CD4-positive, alpha-beta T cell treated with Interleukin-12 subunit alpha and Interleukin-12 subunit beta, for 1 hour (primary cell): ENCODE results near the gene CCDC15.

Experiments
- DNase-seq: peaks from one replicate; pipeline ENCODE4 v3.0.0-alpha.2; 2020

CCDC15 gene

GRCh38 chr11:124953753-124954589 is at the start of gene CCDC15:
TSS of gene CCDC15 (plus strand) at chr11:124954202. CDS start at chr11:124954733, 531 bp downstream.
- peak; percentile 94 for DNase-seq

- DNase-seq = peak; percentile 16
These were observed 38.2 kb upstream of the CCDC15 start for GRCh38 chr11:124915541-124916369.

DNA sequence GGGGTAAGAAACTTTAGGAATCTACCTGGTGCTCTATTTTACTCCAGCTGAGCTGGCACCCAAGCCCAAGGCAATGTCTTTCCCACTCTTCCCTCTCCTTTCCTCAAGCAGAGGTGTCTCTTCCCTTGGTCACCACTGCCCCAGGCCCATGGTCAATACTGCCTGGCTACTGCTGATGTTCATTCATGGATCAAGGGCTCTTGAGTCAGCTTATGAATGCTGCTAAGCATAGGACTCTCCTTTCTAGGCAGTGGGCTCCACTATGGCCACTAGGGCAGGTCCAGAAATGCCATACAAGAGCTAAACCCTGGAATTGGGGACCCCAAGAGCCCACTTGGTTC is 37.7 kb upstream of the CCDC15 start:
- DNase-seq = no peak

GRCh38 chr11:124917115-124917637 is 36.8 kb upstream of the CCDC15 start:
- no peak for DNase-seq

- DNase-seq = no peak
These were observed 35.1 kb upstream of the CCDC15 start, which contains the start of gene HEPN1 for GRCh38 chr11:124918950-124919349. TSS of gene HEPN1 (plus strand) at chr11:124919250.

DNA sequence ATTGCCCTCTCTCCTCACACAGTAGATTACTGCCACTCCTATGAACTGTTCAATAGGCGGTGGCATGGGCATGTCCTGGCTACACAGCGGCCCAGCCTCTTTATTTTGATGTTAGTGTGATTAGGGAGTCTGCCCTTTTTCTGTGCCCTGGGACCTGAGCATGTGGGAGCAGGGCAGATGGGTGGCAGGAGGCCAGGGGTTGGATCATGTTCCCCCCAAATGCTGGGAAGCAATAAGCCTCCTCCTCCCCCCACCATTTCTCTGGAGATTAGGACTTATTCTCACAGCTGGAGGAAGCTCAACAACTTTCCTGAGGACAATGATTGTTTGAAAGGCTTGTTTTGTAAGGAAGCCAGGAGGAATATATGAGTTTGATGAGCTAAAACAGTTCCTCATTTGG is 34.1 kb upstream of the CCDC15 start:
- no peak for DNase-seq

DNA sequence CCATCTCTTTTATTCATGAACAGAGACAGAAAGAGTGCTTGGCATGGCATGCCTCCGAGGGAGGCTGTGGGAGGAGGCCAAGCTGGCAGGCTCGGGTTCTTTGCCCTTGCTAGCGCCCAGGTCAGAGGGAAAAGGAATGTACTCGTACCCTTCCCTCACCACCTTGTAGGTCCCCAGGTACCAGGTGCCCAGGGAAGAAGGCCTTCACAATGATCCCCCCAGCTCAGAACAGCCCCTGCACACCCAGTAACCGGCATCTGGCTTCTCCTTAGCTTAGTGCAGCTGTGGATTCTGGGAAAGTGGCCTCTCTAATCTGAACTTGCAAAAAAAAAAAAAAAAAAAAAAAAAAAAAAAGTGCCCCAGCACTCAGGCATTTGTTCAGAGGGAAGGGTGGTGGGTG is 33.6 kb upstream of the CCDC15 start:
- no peak for DNase-seq

DNA sequence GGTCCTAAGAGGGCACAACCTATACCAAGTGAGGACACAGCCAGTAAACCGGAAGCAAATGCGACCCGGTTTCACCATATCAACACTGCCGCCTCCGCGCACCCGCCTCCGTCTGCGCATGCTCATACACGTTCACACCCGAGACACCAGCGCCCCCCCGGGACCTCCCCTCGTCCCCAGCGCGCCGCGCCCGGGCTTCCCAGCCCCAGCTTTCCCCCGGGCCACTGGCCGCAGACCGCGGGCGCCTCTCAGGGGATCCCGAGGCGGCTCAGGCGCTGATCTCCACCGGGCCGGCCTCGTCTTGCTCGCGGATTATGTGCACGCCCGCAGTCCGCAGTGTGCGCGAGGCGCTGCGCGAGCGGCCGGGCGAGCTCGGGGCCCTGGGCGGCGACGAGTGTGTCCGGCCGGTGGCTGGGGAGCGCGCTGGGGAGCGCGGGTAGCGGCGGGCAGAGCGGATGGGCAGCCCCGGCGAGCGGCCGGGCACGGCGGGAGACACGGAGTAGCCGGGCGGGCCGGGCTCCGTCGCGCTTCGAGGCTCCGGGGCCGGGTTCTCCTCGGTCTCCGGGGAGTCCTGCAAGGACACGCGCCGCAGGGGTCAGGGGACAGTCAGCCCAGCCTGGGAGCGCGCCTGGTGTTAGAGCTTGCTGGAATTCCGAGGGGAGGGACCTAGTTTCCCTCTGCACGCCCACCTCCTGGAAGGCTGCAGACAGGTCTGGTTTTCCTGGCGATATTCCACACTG is 33.0 kb upstream of the CCDC15 start:
- DNase-seq = peak; percentile 84

- no peak for DNase-seq
These were observed 31.2 kb upstream of the CCDC15 start for GRCh38 chr11:124922831-124923230.

DNA sequence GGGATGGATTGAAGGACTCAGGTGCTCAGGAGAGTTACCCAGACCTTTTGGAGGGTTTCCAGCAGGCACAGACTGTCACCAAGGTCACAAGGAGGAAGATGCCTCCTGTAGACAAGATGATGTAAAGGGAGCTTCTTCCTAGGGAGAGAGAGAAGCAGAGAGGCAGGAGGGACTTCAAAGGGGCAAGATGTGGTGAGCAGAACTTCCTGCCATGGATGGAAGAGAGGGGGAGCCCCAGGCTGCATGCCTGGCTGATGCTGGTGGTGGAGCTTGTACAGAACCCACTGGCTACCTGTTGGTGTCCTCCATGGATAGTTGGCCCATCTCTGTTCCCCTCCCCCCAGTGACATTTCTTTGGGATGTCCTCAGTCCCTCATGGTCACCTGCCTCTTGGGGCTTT is 30.7 kb upstream of the CCDC15 start:
- no peak for DNase-seq

DNA sequence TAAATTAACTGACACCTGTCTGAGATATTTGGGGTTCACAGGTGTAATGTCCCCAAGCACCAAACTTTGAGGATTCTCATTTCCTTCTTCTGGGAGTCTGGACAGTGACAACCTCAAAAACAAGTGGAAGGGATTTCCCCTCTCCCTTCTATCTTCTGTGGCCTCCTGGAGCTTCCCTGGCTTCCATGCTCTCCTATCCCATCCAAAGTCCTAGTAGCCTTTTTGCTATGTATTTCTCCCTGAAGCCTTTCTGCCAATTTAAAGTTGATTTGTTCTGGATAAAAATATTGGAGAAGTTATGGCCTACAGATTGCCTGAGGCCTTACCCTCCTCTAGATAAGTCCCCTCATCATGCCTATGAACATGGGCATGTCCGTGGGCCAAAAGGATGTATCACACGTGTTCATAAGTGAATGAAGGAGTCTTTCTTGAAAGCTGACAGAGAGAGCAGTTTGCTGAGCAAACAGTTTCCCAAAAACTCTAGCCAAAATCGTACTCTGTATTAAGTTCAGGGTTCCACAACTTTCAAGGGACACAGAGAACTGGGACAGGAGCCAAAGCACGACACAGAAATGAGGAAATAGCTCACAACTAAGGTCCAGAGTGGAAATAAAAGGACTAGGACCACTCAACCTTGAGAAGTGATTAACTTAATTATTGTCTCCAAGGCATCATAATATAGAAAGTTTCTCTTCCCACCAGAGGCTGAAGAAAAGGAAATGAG is 24.9 kb upstream of the CCDC15 start:
- no peak for DNase-seq

DNA sequence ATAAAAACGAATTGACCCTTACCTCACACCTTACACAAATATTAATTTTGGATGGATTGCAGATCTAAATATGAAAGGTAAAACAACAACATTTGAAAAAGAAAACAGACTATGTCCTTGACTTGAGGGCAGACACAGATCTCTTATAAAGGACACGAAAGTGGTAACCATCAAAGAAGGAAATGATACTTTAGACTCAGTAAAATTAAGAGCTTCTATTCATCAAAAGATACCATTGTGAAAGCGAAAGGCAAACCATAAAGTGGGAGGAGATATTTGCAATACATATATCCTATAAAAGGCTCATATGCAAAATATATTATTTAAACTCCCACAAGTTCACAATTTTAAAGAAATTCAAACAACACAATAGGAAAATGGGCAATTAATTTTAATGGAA is 23.2 kb upstream of the CCDC15 start:
- no peak for DNase-seq

- DNase-seq = no peak
These were observed 19.0 kb upstream of the CCDC15 start for GRCh38 chr11:124934862-124935547.

- no peak for DNase-seq
These were observed 18.2 kb upstream of the CCDC15 start, which contains the start of gene HEPACAM for GRCh38 chr11:124935548-124936514. TSS of gene HEPACAM (minus strand) at chr11:124936047. CDS start at chr11:124936006, 41 bp downstream.

GRCh38 chr11:124937336-124937935 is 16.6 kb upstream of the CCDC15 start:
- no peak for DNase-seq

DNA sequence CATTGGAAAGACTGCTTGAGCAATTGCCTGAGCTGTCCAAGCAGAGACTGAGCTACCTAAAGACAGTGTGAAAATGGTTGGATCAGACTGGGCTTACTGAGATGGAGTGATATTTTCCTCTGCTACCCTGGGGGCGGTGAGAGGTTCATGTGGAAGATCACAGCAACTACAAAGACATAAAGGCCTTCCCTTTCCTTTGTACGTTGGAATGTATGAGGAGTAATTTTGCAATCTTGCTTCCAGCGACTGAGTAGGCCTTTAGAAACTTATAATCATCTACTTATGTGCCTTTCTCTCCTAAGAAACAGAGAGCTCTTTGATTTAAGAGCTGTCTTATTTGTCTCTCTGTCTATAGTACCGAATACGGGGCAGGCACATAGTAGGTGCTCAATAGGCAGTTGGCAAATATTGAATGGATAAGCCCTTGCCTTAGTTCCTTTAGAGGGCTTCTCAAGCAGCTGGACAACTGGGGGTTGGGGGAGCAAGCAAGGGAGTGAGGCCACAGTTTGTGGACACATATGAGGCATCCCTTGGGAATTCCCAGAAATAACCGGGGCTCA is 15.7 kb upstream of the CCDC15 start:
- DNase-seq = no peak

DNA sequence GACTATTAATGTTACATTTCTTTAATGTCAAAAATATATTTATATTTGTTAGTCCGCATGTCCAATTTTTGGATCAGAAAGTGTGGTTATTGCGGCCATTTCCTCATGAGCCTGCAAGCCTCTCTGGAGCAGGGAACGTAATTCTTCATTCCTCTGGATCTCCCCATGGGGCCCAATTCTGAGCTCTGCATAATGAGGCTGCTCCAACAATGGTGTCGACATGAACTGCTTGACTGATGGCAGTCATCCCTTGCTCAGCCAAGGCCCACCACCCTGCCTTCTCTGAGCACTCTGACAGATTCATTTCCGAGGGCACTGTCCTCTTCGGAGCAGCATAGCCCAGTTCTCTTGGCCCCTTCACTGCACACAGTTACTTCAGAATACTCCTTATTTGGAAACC is 15.0 kb upstream of the CCDC15 start:
- DNase-seq = no peak

DNA sequence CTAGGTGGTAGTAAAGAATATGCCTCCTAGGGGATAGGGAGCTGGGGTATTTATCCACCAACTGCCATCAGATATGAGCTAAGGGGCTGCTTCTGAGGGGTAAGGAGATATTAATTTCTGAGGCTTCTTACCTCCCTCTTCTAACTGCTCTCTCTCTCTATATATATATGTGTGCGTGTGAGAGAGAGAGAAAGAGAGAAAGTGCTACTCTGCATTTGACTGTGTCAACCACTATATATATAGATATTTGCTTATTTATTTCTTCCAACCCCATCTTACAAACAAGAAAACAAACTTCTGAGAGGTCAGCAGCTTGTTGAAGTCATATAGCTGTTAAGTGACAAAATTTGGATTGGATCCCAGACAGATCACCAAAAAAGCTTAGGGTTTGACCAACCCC is 12.3 kb upstream of the CCDC15 start:
- no peak for DNase-seq

GRCh38 chr11:124942466-124943253 is 11.3 kb upstream of the CCDC15 start:
- DNase-seq = no peak
